ENCODE data around the gene DCST2. TPM values are rescaled to one million over a fixed set of nuclear protein-coding genes. Genes with fewer than 3 reads are reported as not detected.

Gene DCST2
- total and polyA plus RNA-seq, 10 of the 15 experiments (the other 5 are each of a cell fraction or from before 2014, with no cell fraction given) = 0.33 to 0.41 (median 0.36) TPM; not detected in 7

- intact Hi-C loops (cut with micrococcal nuclease; ENCODE audit: unreplicated experiment) = no loop called here
- BruUV-seq (replicated peaks) = no TSS peak
- POLR2A ChIA-PET = interaction anchor here (0.7 kb wide), 1 partner anchor 18 kb away, joined by 3 read pairs; no protein-coding TSS in a partner anchor
Measured at GRCh38 chr1:154989195-154989860, 44.3 kb downstream of the DCST2 start.

DNA sequence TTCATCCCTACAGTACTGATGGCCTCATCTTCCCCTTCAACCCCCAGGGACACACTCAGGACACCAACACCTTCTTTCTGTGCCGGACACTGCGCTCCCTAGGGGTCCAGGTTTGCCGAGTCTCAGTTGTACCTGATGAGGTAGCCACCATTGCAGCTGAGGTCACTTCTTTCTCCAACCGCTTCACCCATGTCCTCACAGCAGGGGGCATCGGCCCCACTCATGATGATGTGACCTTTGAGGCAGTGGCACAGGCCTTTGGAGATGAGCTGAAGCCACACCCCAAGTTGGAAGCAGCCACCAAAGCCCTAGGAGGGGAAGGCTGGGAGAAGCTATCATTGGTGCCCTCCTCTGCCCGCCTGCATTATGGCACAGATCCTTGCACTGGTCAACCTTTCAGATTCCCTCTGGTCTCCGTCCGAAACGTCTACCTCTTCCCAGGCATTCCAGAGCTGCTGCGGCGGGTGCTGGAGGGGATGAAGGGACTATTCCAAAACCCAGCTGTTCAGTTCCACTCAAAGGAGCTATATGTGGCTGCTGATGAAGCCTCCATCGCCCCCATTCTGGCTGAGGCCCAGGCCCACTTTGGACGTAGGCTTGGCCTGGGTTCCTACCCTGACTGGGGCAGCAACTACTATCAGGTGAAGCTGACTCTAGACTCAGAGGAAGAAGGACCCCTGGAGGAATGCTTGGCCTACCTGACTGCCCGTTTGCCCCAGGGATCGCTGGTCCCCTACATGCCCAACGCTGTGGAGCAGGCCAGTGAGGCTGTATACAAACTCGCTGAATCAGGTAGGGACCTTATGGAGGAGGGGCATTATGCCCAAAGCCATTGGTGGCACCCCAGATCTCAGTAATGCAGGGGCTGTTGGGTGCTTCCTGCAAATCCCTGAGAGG is 45.3 kb downstream of the DCST2 start:
- ChIA-PET SMC1A (ENCODE audit: uncharacterized antibody, unreplicated experiment) (interaction anchor here (0.6 to 1.5 kb wide), 4 partner anchors 23 to 442 kb away, joined by 3 to 4 read pairs (median 3); no protein-coding TSS in a partner anchor), POLR2A (interaction anchor here (0.8 to 1.2 kb wide), 5 partner anchors 11 to 130 kb away, joined by 3 to 4 read pairs (median 3); no protein-coding TSS in a partner anchor), CTCF (interaction anchor here (0.6 to 20.6 kb wide), 7 partner anchors 8 to 75 kb away, joined by 3 to 226 read pairs (median 3); partner anchors contain the start of genes LENEP and ZBTB7B), RAD21 (ENCODE audit: unreplicated experiment) (interaction anchor here (1.5 to 1.7 kb wide), 2 partner anchors 12 to 29 kb away, joined by 5 to 7 read pairs; no protein-coding TSS in a partner anchor)
- no peak for ATAC-seq
- Histone ChIP-seq H3K9ac (ENCODE audit: control insufficient read depth, insufficient read depth, low read length) (no peak overlapping the region), H3K4me3 (no peak overlapping the region), H3K4me1 (ENCODE audit: control insufficient read depth, insufficient read depth, low read length) (no peaks in the 10 kb centered on the region), H3K4me2 (ENCODE audit: control insufficient read depth, insufficient read depth) (no peak overlapping the region), H3K79me2 (ENCODE audit: control insufficient read depth, insufficient read depth, low read length) (peaks cover 16% of the 10 kb centered on the region), H2AFZ (ENCODE audit: control insufficient read depth, low read depth, low read length) (no peak overlapping the region), H3K36me3 (ENCODE audit: control insufficient read depth in 2 of 2, insufficient read depth in 2 of 2, low read length in 1 of 2) (peaks cover 15 to 17% of the 10 kb centered on the region in 2 experiments; a peak in 3 of 4 replicates), H4K20me1 (ENCODE audit: control insufficient read depth, insufficient read depth) (no peaks in the 10 kb centered on the region), H3K27me3 (replicated peaks in 1 of 2; ENCODE audit: control insufficient read depth in 2 of 2, insufficient read depth in 2 of 2, low read length in 1 of 2) (no peaks in the 10 kb centered on the region), H3K27ac (ENCODE audit: control insufficient read depth, insufficient read depth) (no peak overlapping the region), H3K9me3 (replicated peaks; ENCODE audit: control insufficient read depth, insufficient read depth, low read length) (no peaks in the 10 kb centered on the region)
- BruUV-seq (replicated peaks) = no TSS peak
- intact Hi-C loops (cut with micrococcal nuclease; ENCODE audit: unreplicated experiment) = no loop called here
- FAIRE-seq = no peak
- 92% methylated on average over 17 of the region's 17 CpGs for WGBS (ENCODE audit: insufficient coverage, insufficient replicate concordance, low lambda C conversion rate, missing lambda C conversion rate)
- in situ Hi-C loops (cut with MboI) = no loop called here
- no peak for DNase-seq (ENCODE audit: low read depth, low spot score)
- TF ChIP-seq SIX5 (IDR thresholded peaks at IDR 0.05; ENCODE audit: low read depth, low read length, severe bottlenecking) (no peak), CEBPB (IDR thresholded peaks at IDR 0.05; ENCODE audit: borderline replicate concordance in 1 of 2, low read depth in 2 of 2, low read length in 2 of 2) (no peak), ZNF24 (IDR thresholded peaks at IDR 0.05) (no peak), RAD21 (IDR thresholded peaks at IDR 0.05; ENCODE audit: insufficient read depth, low read depth, low read length) (peak; percentile 22; the same call in 1 of the 2 replicates), SREBF1 (IDR thresholded peaks at IDR 0.05; ENCODE audit: low read length) (no peak), BRCA1 (IDR thresholded peaks at IDR 0.05; ENCODE audit: low read depth, low read length) (no peak), NR2C2 (IDR thresholded peaks at IDR 0.05; ENCODE audit: borderline replicate concordance, control insufficient read depth, insufficient read length, low read depth) (no peak), PKNOX1 (IDR thresholded peaks at IDR 0.05) (no peak)
- TF ChIP-seq, protein P1, sequence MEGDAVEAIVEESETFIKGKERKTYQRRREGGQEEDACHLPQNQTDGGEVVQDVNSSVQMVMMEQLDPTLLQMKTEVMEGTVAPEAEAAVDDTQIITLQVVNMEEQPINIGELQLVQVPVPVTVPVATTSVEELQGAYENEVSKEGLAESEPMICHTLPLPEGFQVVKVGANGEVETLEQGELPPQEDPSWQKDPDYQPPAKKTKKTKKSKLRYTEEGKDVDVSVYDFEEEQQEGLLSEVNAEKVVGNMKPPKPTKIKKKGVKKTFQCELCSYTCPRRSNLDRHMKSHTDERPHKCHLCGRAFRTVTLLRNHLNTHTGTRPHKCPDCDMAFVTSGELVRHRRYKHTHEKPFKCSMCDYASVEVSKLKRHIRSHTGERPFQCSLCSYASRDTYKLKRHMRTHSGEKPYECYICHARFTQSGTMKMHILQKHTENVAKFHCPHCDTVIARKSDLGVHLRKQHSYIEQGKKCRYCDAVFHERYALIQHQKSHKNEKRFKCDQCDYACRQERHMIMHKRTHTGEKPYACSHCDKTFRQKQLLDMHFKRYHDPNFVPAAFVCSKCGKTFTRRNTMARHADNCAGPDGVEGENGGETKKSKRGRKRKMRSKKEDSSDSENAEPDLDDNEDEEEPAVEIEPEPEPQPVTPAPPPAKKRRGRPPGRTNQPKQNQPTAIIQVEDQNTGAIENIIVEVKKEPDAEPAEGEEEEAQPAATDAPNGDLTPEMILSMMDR (IDR thresholded peaks at IDR 0.05 in 2 of 3, conservative IDR thresholded peaks at IDR 0.05 in 1 of 3; ENCODE audit: control insufficient read depth in 2 of 3, extremely low read depth in 1 of 3, insufficient read depth in 1 of 3, low read depth in 3 of 3, low read length in 3 of 3) = peak in 2 of 3 experiments; percentile 16 to 34; a peak in 2 of 6 replicates

More at GRCh38 chr1:154989195-154989860, 44.3 kb downstream of the DCST2 start:
- Histone ChIP-seq H2AFZ (ENCODE audit: control insufficient read depth, low read depth, low read length) (no peak overlapping the region), H3K27me3 (replicated peaks in 1 of 2; ENCODE audit: control insufficient read depth in 2 of 2, insufficient read depth in 2 of 2, low read length in 1 of 2) (no peaks in the 10 kb centered on the region), H3K4me1 (ENCODE audit: control insufficient read depth, insufficient read depth, low read length) (no peaks in the 10 kb centered on the region), H3K79me2 (ENCODE audit: control insufficient read depth, insufficient read depth, low read length) (peaks cover 6% of the 10 kb centered on the region), H3K4me3 (no peak overlapping the region), H3K36me3 (ENCODE audit: control insufficient read depth in 2 of 2, insufficient read depth in 2 of 2, low read length in 1 of 2) (peaks cover 15 to 17% of the 10 kb centered on the region in 2 experiments; a peak in 3 of 4 replicates), H3K27ac (ENCODE audit: control insufficient read depth, insufficient read depth) (no peak overlapping the region), H4K20me1 (ENCODE audit: control insufficient read depth, insufficient read depth) (no peaks in the 10 kb centered on the region), H3K4me2 (ENCODE audit: control insufficient read depth, insufficient read depth) (peak overlapping the region; percentile 9; the same call in 1 of the 2 replicates), H3K9ac (ENCODE audit: control insufficient read depth, insufficient read depth, low read length) (no peak overlapping the region), H3K9me3 (replicated peaks; ENCODE audit: control insufficient read depth, insufficient read depth, low read length) (no peaks in the 10 kb centered on the region)
- FAIRE-seq (no peak), DNase-seq (ENCODE audit: low read depth, low spot score) (no peak), ATAC-seq (no peak)
- no peak for TF ChIP-seq RFX5 (IDR thresholded peaks at IDR 0.05; ENCODE audit: low read depth, low read length)
- no peak for TF ChIP-seq NR2C1 (IDR thresholded peaks at IDR 0.05)
- no peak for TF ChIP-seq NR2C2 (IDR thresholded peaks at IDR 0.05; ENCODE audit: borderline replicate concordance, control insufficient read depth, insufficient read length, low read depth)
- 90% methylated on average over 3 of the region's 3 CpGs for WGBS (ENCODE audit: insufficient coverage, insufficient replicate concordance, low lambda C conversion rate, missing lambda C conversion rate)
- SMC1A ChIA-PET (ENCODE audit: uncharacterized antibody, unreplicated experiment) = no interaction called here
- in situ Hi-C loops (cut with MboI) = no loop called here
- CTCF ChIA-PET = interaction anchor here (1.2 to 20.6 kb wide), 3 partner anchors 8 to 10 kb away, joined by 3 to 226 read pairs (median 3); partner anchors contain the start of genes LENEP and ZBTB7B
- RAD21 ChIA-PET (ENCODE audit: unreplicated experiment) = no interaction called here
